ENCODE data around the gene SLC9A3. TPM values are rescaled to one million over a fixed set of nuclear protein-coding genes. Genes with fewer than 3 reads are reported as not detected.

Gene SLC9A3
- total RNA-seq, 2 experiments from 2014 or later, result 1.7 to 1.8 TPM

- H3K27me3 Mint-ChIP-seq, result no peaks in the 10 kb centered on the region
- no peak overlapping the region for H3K4me3 Mint-ChIP-seq
- peaks cover 33% of the 10 kb centered on the region for H3K36me3 Mint-ChIP-seq
- H3K9me3 Mint-ChIP-seq, result no peaks in the 10 kb centered on the region
- DNase-seq, result no peak
- POLR2A ChIA-PET, result no interaction called here
- no peak overlapping the region for H3K27ac Mint-ChIP-seq
- intact Hi-C loops (cut with micrococcal nuclease), result no loop called here
- CTCF ChIA-PET, result no interaction called here
- H3K4me1 Mint-ChIP-seq (ENCODE audit: low read depth), result peaks cover 35% of the 10 kb centered on the region
Measured at GRCh38 chr5:465591-466403, 58.5 kb downstream of the SLC9A3 start.

GRCh38 chr5:464843-465590 lies 59.2 kb downstream of the SLC9A3 start:
- POLR2A ChIA-PET, result no interaction called here

GRCh38 chr5:464446-464842 lies 59.8 kb downstream of the SLC9A3 start:
- no peak for DNase-seq
- Mint-ChIP-seq H3K27me3 (no peaks in the 10 kb centered on the region), H3K4me3 (no peak overlapping the region), H3K4me1 (ENCODE audit: low read depth) (peaks cover 41% of the 10 kb centered on the region), H3K36me3 (peaks cover 44% of the 10 kb centered on the region), H3K27ac (peak overlapping the region; percentile 82), H3K9me3 (no peaks in the 10 kb centered on the region)
- intact Hi-C loops (cut with micrococcal nuclease), result loop anchor here (1.0 kb wide), 1 partner anchor 8 kb away; no protein-coding TSS in a partner anchor
- ChIA-PET POLR2A (interaction anchor here (0.9 kb wide), 1 partner anchor 193 kb away, joined by 3 read pairs; the partner anchor contains the start of gene PDCD6), CTCF (no interaction called here)

More at GRCh38 chr5:464843-465590, 59.2 kb downstream of the SLC9A3 start:
- H3K9me3 Mint-ChIP-seq, result no peaks in the 10 kb centered on the region
- H3K27ac Mint-ChIP-seq, result no peak overlapping the region
- no peak for DNase-seq
- CTCF ChIA-PET, result no interaction called here
- peaks cover 38% of the 10 kb centered on the region for H3K36me3 Mint-ChIP-seq
- no peaks in the 10 kb centered on the region for H3K27me3 Mint-ChIP-seq
- peaks cover 36% of the 10 kb centered on the region for H3K4me1 Mint-ChIP-seq (ENCODE audit: low read depth)
- intact Hi-C loops (cut with micrococcal nuclease), result loop anchor here (1.0 kb wide), 1 partner anchor 7 kb away; no protein-coding TSS in a partner anchor
- H3K4me3 Mint-ChIP-seq, result no peak overlapping the region

- H3K27ac Mint-ChIP-seq, result peak overlapping the region; percentile 82
- CTCF ChIA-PET, result no interaction called here
- DNase-seq, result peak; percentile 79
- peaks cover 46% of the 10 kb centered on the region for H3K4me1 Mint-ChIP-seq (ENCODE audit: low read depth)
- POLR2A ChIA-PET, result interaction anchor here (0.9 to 1.0 kb wide), 2 partner anchors 9 to 193 kb away, joined by 3 to 4 read pairs; partner anchors contain the start of gene PDCD6
- no peaks in the 10 kb centered on the region for H3K27me3 Mint-ChIP-seq
- no peaks in the 10 kb centered on the region for H3K9me3 Mint-ChIP-seq
- intact Hi-C loops (cut with micrococcal nuclease), result loop anchor here (1.0 kb wide), 1 partner anchor 8 kb away; no protein-coding TSS in a partner anchor
- H3K4me3 Mint-ChIP-seq, result no peak overlapping the region
- peaks cover 49% of the 10 kb centered on the region for H3K36me3 Mint-ChIP-seq
Measured at GRCh38 chr5:463952-464351, 60.3 kb downstream of the SLC9A3 start.

- Mint-ChIP-seq H3K4me1 (ENCODE audit: low read depth) (peaks cover 52% of the 10 kb centered on the region), H3K27ac (peak overlapping the region; percentile 72), H3K27me3 (no peaks in the 10 kb centered on the region), H3K36me3 (peaks cover 56% of the 10 kb centered on the region), H3K4me3 (no peak overlapping the region), H3K9me3 (no peaks in the 10 kb centered on the region)
- ChIA-PET POLR2A (interaction anchor here (0.9 to 1.0 kb wide), 2 partner anchors 9 to 192 kb away, joined by 3 to 4 read pairs; partner anchors contain the start of gene PDCD6), CTCF (no interaction called here)
- no peak for DNase-seq
- intact Hi-C loops (cut with micrococcal nuclease), result no loop called here
Measured at GRCh38 chr5:463301-463700, 60.9 kb downstream of the SLC9A3 start.

GRCh38 chr5:462051-462481 lies 62.2 kb downstream of the SLC9A3 start:
- Mint-ChIP-seq H3K27me3 (no peaks in the 10 kb centered on the region), H3K4me1 (ENCODE audit: low read depth) (peaks cover 56% of the 10 kb centered on the region), H3K27ac (peak overlapping the region; percentile 62), H3K9me3 (no peaks in the 10 kb centered on the region), H3K36me3 (peaks cover 59% of the 10 kb centered on the region), H3K4me3 (no peak overlapping the region)
- ChIA-PET POLR2A (no interaction called here), CTCF (interaction anchor here (1.3 kb wide), 1 partner anchor 14 kb away, joined by 4 read pairs; no protein-coding TSS in a partner anchor)
- intact Hi-C loops (cut with micrococcal nuclease), result no loop called here
- no peak for DNase-seq

- POLR2A ChIA-PET, result no interaction called here
- H3K4me1 Mint-ChIP-seq (ENCODE audit: low read depth), result peaks cover 59% of the 10 kb centered on the region
- H3K36me3 Mint-ChIP-seq, result peaks cover 60% of the 10 kb centered on the region
- H3K9me3 Mint-ChIP-seq, result no peaks in the 10 kb centered on the region
- no peaks in the 10 kb centered on the region for H3K27me3 Mint-ChIP-seq
- H3K4me3 Mint-ChIP-seq, result no peak overlapping the region
- DNase-seq, result no peak
- peak overlapping the region; percentile 94 for H3K27ac Mint-ChIP-seq
- CTCF ChIA-PET, result interaction anchor here (0.5 to 1.3 kb wide), 2 partner anchors 9 to 14 kb away, joined by 3 to 4 read pairs; no protein-coding TSS in a partner anchor
- intact Hi-C loops (cut with micrococcal nuclease), result no loop called here
Measured at GRCh38 chr5:460273-460625, 64.0 kb downstream of the SLC9A3 start.

DNA sequence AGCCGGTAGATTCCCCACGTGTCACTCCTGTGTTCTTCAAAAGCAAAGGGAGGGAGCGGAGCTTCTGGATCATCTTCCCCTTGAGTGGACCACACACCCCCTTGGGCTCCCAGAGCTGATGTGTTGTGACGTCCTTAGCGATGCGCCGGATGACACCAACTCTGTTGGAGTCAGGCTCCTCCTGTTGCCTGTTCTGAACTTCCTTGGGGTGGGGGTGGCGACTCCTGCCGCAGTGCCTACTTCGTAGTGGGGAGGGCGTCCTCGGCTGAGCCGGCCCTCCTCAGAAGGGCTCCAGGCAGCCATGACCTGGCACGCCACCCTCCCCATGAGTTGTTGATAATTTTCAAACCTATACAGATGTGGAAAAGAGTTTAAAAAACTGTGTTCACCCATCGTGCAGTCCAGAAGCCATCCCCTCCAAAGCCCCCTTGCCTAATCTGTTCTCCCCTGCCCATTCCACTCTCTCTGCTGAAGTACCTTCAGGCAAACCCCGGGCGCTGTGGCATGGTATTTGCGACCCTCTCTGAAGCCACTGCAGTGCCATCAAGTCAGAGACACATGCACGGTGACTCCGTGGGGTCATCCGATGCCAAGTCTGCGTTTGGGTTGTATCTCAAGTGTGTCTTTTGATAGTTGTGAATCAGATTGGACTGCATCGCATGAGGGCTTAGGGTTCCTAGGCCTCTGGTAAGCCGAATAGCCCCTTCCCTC lies 64.5 kb downstream of the SLC9A3 start:
- Mint-ChIP-seq H3K27ac (peak overlapping the region; percentile 94), H3K4me3 (peak overlapping the region; percentile 47), H3K27me3 (no peaks in the 10 kb centered on the region), H3K36me3 (peaks cover 61% of the 10 kb centered on the region), H3K9me3 (no peaks in the 10 kb centered on the region), H3K4me1 (ENCODE audit: low read depth) (peaks cover 59% of the 10 kb centered on the region)
- CTCF ChIA-PET, result interaction anchor here (0.5 to 1.3 kb wide), 2 partner anchors 10 to 13 kb away, joined by 3 to 4 read pairs; no protein-coding TSS in a partner anchor
- intact Hi-C loops (cut with micrococcal nuclease), result loop anchor here (5.0 to 10.0 kb wide), 2 partner anchors 82 to 245 kb away; partner anchors contain the start of genes CCDC127 and SDHA
- POLR2A ChIA-PET, result no interaction called here
- no peak for DNase-seq

DNA sequence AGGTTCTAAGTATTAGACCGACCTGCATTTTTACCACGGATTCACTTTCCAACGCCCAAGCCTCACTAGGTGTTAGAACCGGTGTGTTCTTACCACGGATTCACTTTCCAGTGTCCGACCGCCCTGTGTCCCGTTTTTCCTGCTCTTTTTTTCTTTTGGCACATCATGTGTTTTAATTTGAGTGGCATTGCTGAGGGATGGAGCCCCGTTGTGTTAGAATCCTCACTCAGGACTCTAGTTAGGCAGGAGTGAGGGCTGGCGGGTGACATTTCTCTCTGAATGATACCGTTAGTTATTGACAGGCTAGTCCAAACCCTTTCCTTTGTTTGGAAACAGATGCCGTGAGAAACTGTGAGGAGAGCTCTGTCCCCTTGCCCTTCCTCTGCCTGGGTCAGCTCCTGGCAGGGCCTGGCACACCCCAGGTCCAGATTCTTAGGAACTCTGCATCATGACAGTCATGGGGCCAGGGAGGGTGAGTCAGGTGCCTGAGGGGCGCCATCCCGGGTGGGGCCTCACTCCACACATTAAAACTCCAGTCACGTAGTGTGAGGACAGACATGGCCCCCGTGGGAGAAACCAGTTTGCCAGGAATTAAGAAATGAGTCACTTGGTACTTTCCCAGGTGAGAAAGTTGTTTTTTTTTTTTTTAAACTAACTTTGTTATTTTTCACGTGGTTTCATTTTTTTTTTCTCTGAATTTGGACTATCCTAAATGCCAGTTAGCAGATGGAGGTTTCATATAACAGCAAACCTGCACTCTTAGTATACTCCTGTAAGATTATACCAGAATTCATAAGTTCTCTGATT lies 65.5 kb downstream of the SLC9A3 start:
- Mint-ChIP-seq H3K27ac (peak overlapping the region; percentile 94), H3K36me3 (peaks cover 62% of the 10 kb centered on the region), H3K4me1 (ENCODE audit: low read depth) (peaks cover 59% of the 10 kb centered on the region), H3K27me3 (no peaks in the 10 kb centered on the region), H3K4me3 (peak overlapping the region; percentile 47), H3K9me3 (no peaks in the 10 kb centered on the region)
- CTCF ChIA-PET, result interaction anchor here (2.8 kb wide), 1 partner anchor 12 kb away, joined by 18 read pairs; no protein-coding TSS in a partner anchor
- POLR2A ChIA-PET, result interaction anchor here (1.4 kb wide), 1 partner anchor 14 kb away, joined by 4 read pairs; no protein-coding TSS in a partner anchor
- peak; percentile 85 for DNase-seq
- intact Hi-C loops (cut with micrococcal nuclease), result loop anchor here (5.0 to 10.0 kb wide), 2 partner anchors 81 to 244 kb away; partner anchors contain the start of genes CCDC127 and SDHA

GRCh38 chr5:457195-457961 lies 66.9 kb downstream of the SLC9A3 start:
- Mint-ChIP-seq H3K9me3 (peaks cover 6% of the 10 kb centered on the region), H3K27me3 (no peaks in the 10 kb centered on the region), H3K27ac (peak overlapping the region; percentile 32), H3K4me1 (ENCODE audit: low read depth) (peaks cover 60% of the 10 kb centered on the region), H3K4me3 (no peak overlapping the region), H3K36me3 (peaks cover 66% of the 10 kb centered on the region)
- POLR2A ChIA-PET, result no interaction called here
- no peak for DNase-seq
- intact Hi-C loops (cut with micrococcal nuclease), result loop anchor here (5.0 to 10.0 kb wide), 2 partner anchors 80 to 243 kb away; partner anchors contain the start of genes CCDC127 and SDHA
- CTCF ChIA-PET, result interaction anchor here (2.8 kb wide), 1 partner anchor 11 kb away, joined by 18 read pairs; no protein-coding TSS in a partner anchor
